Keratinocyte (primary cell): ENCODE results near the gene TP53INP2. TPM values are rescaled to one million over a fixed set of nuclear protein-coding genes. Genes with fewer than 3 reads are reported as not detected.
"Not testable (repeated sequence)": the region's sequence is repeated elsewhere in the genome, so short reads cannot be mapped to it uniquely, and the experiment has no call there.

ENCODE experiments used
- DNase-seq: peaks from one replicate; pipeline ENCODE4 v3.0.0-alpha.2; 2011; ENCODE audit warnings: low read depth, missing footprints, low spot score
- FAIRE-seq: peaks from 2 replicates; lab custom pipeline; 2011; peaks lifted over from hg19 to GRCh38; lab: Jason Lieb, UNC
- H2AFZ ChIP-seq: 2 replicates; pipeline ENCODE4 v1.6.0; 2012; ENCODE audit warnings: low read length, control low read depth, inconsistent platforms; ENCODE audit not compliant: control insufficient read depth
- H3K27ac ChIP-seq: 2 replicates; pipeline ENCODE4 v1.5.1; 2011; ENCODE audit warnings: low read length; ENCODE audit not compliant: control insufficient read depth, insufficient read depth
- H3K27me3 ChIP-seq: 3 replicates; pipeline ENCODE4 v1.6.0; 2011; ENCODE audit warnings: low read length; ENCODE audit not compliant: control insufficient read depth, insufficient read depth; ENCODE audit errors: extremely low read depth
- H3K36me3 ChIP-seq, 2 experiments: 2 replicates in 1 of 2; 3 replicates in 1 of 2; pipeline ENCODE4 v1.5.1; 2011; ENCODE audit warnings: low read length in 2 of 2, mild to moderate bottlenecking in 1 of 2; ENCODE audit not compliant: control insufficient read depth in 2 of 2, insufficient read depth in 2 of 2; ENCODE audit errors: extremely low read depth in 1 of 2
- H3K4me1 ChIP-seq: 3 replicates; pipeline ENCODE4 v1.5.1; 2011; ENCODE audit warnings: low read length; ENCODE audit not compliant: control insufficient read depth, insufficient read depth; ENCODE audit errors: extremely low read depth
- H3K4me2 ChIP-seq: 3 replicates; pipeline ENCODE4 v1.6.0; 2011; ENCODE audit warnings: low read depth, low read length; ENCODE audit not compliant: control insufficient read depth, insufficient read depth; ENCODE audit errors: extremely low read depth
- H3K4me3 ChIP-seq, 3 experiments: fragments of 200-600 bp in 1 of 3; sonication (generic) in 1 of 3; 2 replicates in 2 of 3; 3 replicates in 1 of 3; pipeline ENCODE4 v1.5.1; 2011 to 2016; ENCODE audit warnings: low read length in 3 of 3, mild to moderate bottlenecking in 3 of 3, control low read depth in 2 of 3, inconsistent platforms in 1 of 3, low read depth in 1 of 3, mixed read lengths in 1 of 3, mixed run types in 1 of 3, moderate library complexity in 1 of 3; ENCODE audit not compliant: control insufficient read depth in 2 of 3, insufficient read depth in 2 of 3; ENCODE audit errors: extremely low read depth in 1 of 3
- H3K79me2 ChIP-seq: 2 replicates; pipeline ENCODE4 v1.6.0; 2012; ENCODE audit warnings: low read length; ENCODE audit not compliant: control insufficient read depth, insufficient read depth
- H3K9ac ChIP-seq: 3 replicates; pipeline ENCODE4 v1.6.0; 2011; ENCODE audit warnings: low read length; ENCODE audit not compliant: control insufficient read depth, insufficient read depth; ENCODE audit errors: extremely low read depth
- H3K9me1 ChIP-seq: 3 replicates; pipeline ENCODE4 v1.6.0; 2011; ENCODE audit warnings: low read length; ENCODE audit not compliant: control insufficient read depth, insufficient read depth; ENCODE audit errors: extremely low read depth
- H3K9me3 ChIP-seq: 2 replicates; pipeline ENCODE4 v1.5.1; 2012; ENCODE audit warnings: low read depth, low read length; ENCODE audit not compliant: control insufficient read depth
- H4K20me1 ChIP-seq: 3 replicates; pipeline ENCODE4 v1.6.0; 2011; ENCODE audit warnings: low read length; ENCODE audit not compliant: control insufficient read depth, insufficient read depth; ENCODE audit errors: extremely low read depth
- EZH2 ChIP-seq: IDR thresholded peaks from one replicate; pipeline ENCODE4 v1.6.1; 2012; ENCODE audit warnings: inconsistent platforms, mild to moderate bottlenecking, low read length, moderate library complexity
- dilution Hi-C: fragments of 300-500 bp; cut with MboI; formaldehyde crosslinking; loops from one replicate; pipeline ENCODE4 v1.7.0; 2020; ENCODE audit warnings: low sequenced_read_pairs; ENCODE audit not compliant: extremely low pct_ligation_motif_present
- polyA plus RNA-seq, 5 experiments: library from polyadenylated mRNA; depleted of rRNA in 3 of 5; stranded (reverse) in 3 of 5; stranded (forward) in 1 of 5; unstranded in 1 of 5; fragments of >200 nt; gene quantifications; 1 replicate in 1 of 5; 2 replicates in 3 of 5; 3 replicates in 1 of 5; pipeline versions ENCODE4 v1.2.1 to v1.2.3, GENCODE V29; 2011 to 2012; ENCODE audit warnings: missing spikeins in 2 of 5, low read depth in 1 of 5, low replicate concordance in 1 of 5
- TF ChIP-seq, protein P1 (sequence below), 3 experiments: IDR thresholded peaks in 1 of 3; conservative IDR thresholded peaks in 1 of 3; optimal IDR thresholded peaks in 1 of 3; 2 replicates in 2 of 3; 3 replicates in 1 of 3; pipeline versions ENCODE3 to v1.5.1; 2011; ENCODE audit warnings: low read length in 3 of 3, mild to moderate bottlenecking in 3 of 3, moderate library complexity in 2 of 3, control low read depth in 1 of 3, inconsistent platforms in 1 of 3; ENCODE audit not compliant: insufficient read depth in 2 of 3; ENCODE audit errors: extremely low read depth in 1 of 3

The TP53INP2 gene
- polyA plus RNA-seq, 1 donor (not counting 4 experiments of a cell fraction or from before 2014, with no cell fraction given) = 1.0 TPM

DNA sequence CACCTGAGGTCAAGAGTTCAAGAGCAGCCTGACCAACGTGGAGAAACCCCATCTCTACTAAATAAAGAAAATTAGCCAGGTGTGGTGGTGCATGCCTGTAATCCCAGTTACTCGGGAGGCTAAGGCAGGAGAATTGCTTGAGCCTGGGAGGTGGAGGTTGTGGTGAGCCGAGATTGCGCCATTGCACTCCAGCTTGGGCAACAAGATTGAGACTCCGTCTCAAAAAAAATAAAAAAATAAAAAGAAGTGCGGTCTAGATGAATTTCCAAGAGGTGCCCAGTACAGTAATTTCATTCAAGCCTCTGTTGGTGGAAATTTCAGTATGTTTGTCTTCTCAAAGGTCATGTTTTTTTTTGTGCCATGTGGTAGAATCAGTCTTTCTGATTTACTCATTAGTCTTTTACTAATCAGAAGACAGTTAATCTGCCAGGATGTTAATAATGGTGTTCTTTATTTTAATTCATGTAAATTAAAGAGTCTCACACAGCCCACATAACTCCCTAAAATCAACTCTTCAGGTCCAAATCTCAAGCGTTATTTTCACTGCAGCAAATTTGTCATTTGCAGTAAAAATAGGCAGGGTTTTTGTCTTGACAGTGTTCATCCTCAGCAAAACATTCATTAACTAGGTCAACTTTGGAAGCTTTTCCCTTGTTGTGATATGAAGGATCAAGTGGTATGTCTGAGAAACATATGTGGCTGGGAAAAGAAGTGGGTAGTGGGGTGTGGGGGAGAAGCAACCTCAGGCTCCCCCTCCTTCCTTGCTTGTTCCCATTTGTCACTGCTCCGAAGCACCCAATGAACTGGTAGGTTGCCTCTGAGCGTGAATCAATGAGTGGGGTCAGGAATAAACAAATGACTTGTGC is 13.3 kb downstream of the TP53INP2 start:
- Histone ChIP-seq H2AFZ (no peak overlapping the region), H3K9ac (no peak overlapping the region), H3K4me2 (no peak overlapping the region), H3K79me2 (no peaks in the 10 kb centered on the region), H3K27me3 (no peaks in the 10 kb centered on the region), H3K27ac (no peak overlapping the region), H3K4me3 (no peak overlapping the region), H3K9me3 (no peaks in the 10 kb centered on the region), H3K4me1 (peaks cover 15% of the 10 kb centered on the region), H3K36me3 (peaks cover 4 to 24% of the 10 kb centered on the region in 2 experiments), H4K20me1 (peaks cover 10% of the 10 kb centered on the region), H3K9me1 (peaks cover 5% of the 10 kb centered on the region)
- no peak for TF ChIP-seq EZH2
- TF ChIP-seq, protein P1, sequence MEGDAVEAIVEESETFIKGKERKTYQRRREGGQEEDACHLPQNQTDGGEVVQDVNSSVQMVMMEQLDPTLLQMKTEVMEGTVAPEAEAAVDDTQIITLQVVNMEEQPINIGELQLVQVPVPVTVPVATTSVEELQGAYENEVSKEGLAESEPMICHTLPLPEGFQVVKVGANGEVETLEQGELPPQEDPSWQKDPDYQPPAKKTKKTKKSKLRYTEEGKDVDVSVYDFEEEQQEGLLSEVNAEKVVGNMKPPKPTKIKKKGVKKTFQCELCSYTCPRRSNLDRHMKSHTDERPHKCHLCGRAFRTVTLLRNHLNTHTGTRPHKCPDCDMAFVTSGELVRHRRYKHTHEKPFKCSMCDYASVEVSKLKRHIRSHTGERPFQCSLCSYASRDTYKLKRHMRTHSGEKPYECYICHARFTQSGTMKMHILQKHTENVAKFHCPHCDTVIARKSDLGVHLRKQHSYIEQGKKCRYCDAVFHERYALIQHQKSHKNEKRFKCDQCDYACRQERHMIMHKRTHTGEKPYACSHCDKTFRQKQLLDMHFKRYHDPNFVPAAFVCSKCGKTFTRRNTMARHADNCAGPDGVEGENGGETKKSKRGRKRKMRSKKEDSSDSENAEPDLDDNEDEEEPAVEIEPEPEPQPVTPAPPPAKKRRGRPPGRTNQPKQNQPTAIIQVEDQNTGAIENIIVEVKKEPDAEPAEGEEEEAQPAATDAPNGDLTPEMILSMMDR (optimal IDR thresholded peaks at IDR 0.05 in 1 of 3, IDR thresholded peaks at IDR 0.05 in 1 of 3, conservative IDR thresholded peaks at IDR 0.05 in 1 of 3; ENCODE audit: extremely low read depth in 1 of 3, insufficient read depth in 2 of 3, low read length in 3 of 3) = no peak
- dilution Hi-C loops = no loop called here
- no peak for FAIRE-seq
- DNase-seq = no peak

DNA sequence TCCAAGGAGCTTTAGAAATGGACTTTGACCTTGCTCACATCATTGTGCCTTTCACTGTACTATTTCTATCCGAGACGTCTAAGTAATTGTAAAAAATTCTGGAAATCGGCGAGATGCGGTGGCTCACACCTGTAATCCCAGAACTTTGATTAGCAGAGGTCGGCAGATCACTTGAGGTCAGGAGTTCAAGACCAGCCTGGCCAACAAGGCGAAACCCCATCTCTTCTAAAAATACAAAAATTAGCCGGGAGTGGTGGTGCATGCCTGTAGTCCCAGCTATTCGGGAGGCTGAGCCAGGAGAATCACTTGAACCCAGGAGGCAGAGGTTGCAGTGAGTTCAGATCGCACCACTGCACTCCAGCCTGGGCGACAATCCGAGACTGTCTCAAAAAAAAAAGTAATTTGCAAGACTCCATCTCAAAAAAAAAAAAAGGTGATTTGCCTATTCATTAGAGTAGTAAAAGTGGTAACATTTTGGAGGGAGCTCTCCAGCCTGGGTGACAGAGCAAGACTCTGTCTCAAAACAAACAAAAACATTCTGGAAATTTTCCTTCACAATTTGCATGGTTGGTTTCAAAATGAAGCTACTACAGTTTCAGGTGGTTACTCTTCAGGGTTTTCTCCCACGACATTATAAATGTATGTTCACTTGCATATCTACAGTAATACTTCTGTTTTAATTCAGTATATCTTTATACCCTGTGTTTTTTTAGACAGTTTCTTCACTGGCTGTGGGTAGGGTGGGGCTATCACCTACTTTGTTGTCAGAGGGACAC is 15.3 kb downstream of the TP53INP2 start:
- H3K4me3 ChIP-seq, H2AFZ ChIP-seq, H3K27me3 ChIP-seq, dilution Hi-C loops, DNase-seq, H3K27ac ChIP-seq, H4K20me1 ChIP-seq, H3K4me2 ChIP-seq, H3K9me3 ChIP-seq, H3K9ac ChIP-seq, H3K9me1 ChIP-seq, H3K79me2 ChIP-seq, H3K4me1 ChIP-seq, FAIRE-seq: not testable (repeated sequence)
- peaks cover 6 to 28% of the 10 kb centered on the region in 2 experiments for H3K36me3 ChIP-seq
